Tibial nerve (tissue), 4 donors: Measurements from ENCODE around the gene EFCAB11. TPM values are rescaled to one million over a fixed set of nuclear protein-coding genes. Genes with fewer than 3 reads are reported as not detected.

ENCODE experiments used
- DNase-seq, 2 donors: peaks; one replicate each; pipeline ENCODE4 v3.0.0-alpha.2; 2019; ENCODE audit warnings: low spot score in 2 of 2
- H3K27ac ChIP-seq, 4 donors: fragments of 200-600 bp; sonication (generic) in 3 of 4; one replicate each; pipeline ENCODE4 v1.5.1; 2017 to 2019; ENCODE audit warnings: mild to moderate bottlenecking in 1 of 4
- H3K27me3 ChIP-seq, 2 donors: fragments of 200-600 bp; sonication (generic) in 1 of 2; one replicate each; pipeline versions ENCODE4 v1.5.1 to v1.6.0; 2017 to 2019
- H3K36me3 ChIP-seq, 3 donors: fragments of 200-600 bp; sonication (generic); one replicate each; pipeline ENCODE4 v1.5.1; 2018 to 2019
- H3K4me1 ChIP-seq, 4 donors: fragments of 200-600 bp; sonication (generic) in 3 of 4; one replicate each; pipeline ENCODE4 v1.5.1; 2017 to 2019
- H3K4me3 ChIP-seq, 4 donors: fragments of 200-600 bp; sonication (generic) in 3 of 4; one replicate each; pipeline ENCODE4 v1.5.1; 2017 to 2019; ENCODE audit warnings: mild to moderate bottlenecking in 1 of 4, moderate library complexity in 1 of 4
- H3K9me3 ChIP-seq, 4 donors: fragments of 200-600 bp; sonication (generic) in 3 of 4; one replicate each; pipeline ENCODE4 v1.5.1; 2017 to 2019
- CTCF ChIP-seq, 5 experiments: fragments of 200-600 bp in 3 of 5; fragments of 450-650 bp in 2 of 5; sonication (generic) in 3 of 5; IDR thresholded peaks; one replicate each; pipeline ENCODE4 v1.5.1; 2016 to 2019; ENCODE audit warnings: antibody characterized with exemption in 5 of 5, mild to moderate bottlenecking in 3 of 5, moderate library complexity in 2 of 5
- EP300 ChIP-seq, 2 donors: sonication (generic); formaldehyde crosslinking; IDR thresholded peaks; one replicate each; pipeline ENCODE4 v1.6.1; 2017; ENCODE audit warnings: antibody characterized with exemption in 2 of 2, mild to moderate bottlenecking in 1 of 2
- POLR2A ChIP-seq, 2 donors: fragments of 450-650 bp; IDR thresholded peaks; one replicate each; pipeline ENCODE4 v1.6.1; 2017; ENCODE audit warnings: antibody characterized with exemption in 2 of 2, mild to moderate bottlenecking in 2 of 2, moderate library complexity in 2 of 2
- WGBS, 2 donors: methylation state at CpG; one replicate each; pipeline ENCODE4 v1.1.5; 2018; 5-methylcytosine and 5-hydroxymethylcytosine counted together
- total RNA-seq, 4 donors: library from RNA; depleted of rRNA; stranded (reverse); fragments of >200 nt; gene quantifications; one replicate each; pipeline ENCODE4 v1.1.0, GENCODE V29; 2016

Gene EFCAB11
- total RNA-seq, 4 donors from 2014 or later: 2.2 to 7.8 (median 4.4) TPM

GRCh38 chr14:89922031-89922907 is 32.3 kb downstream of the EFCAB11 start:
- Histone ChIP-seq H3K4me1 (peaks cover 0 to 5% (median 0%) of the 10 kb centered on the region in 4 donors), H3K9me3 (no peaks in the 10 kb centered on the region), H3K27me3 (no peaks in the 10 kb centered on the region), H3K4me3 (no peak overlapping the region), H3K36me3 (no peaks in the 10 kb centered on the region), H3K27ac (peak overlapping the region in 3 of 4 donors; percentile 14 to 86 (median 73))
- WGBS, 2 donors: 50 to 56% methylated on average over 6 of the region's 6 CpGs
- DNase-seq: no peak
- TF ChIP-seq EP300 (IDR thresholded peaks at IDR 0.05) (peak in 1 of 2 donors; percentile 72), POLR2A (IDR thresholded peaks at IDR 0.05) (no peak)

- Histone ChIP-seq H3K4me1 (peaks cover 0 to 5% (median 0%) of the 10 kb centered on the region in 4 donors), H3K27ac (peak overlapping the region in 2 of 4 donors; percentile 73 to 86), H3K9me3 (no peaks in the 10 kb centered on the region), H3K36me3 (no peaks in the 10 kb centered on the region), H3K27me3 (no peaks in the 10 kb centered on the region), H3K4me3 (no peak overlapping the region)
- WGBS, 2 donors: 76 to 86% methylated on average over 3 of the region's 3 CpGs
- TF ChIP-seq CTCF (IDR thresholded peaks at IDR 0.05): no peak
- no peak for TF ChIP-seq EP300 (IDR thresholded peaks at IDR 0.05)
- no peak for TF ChIP-seq POLR2A (IDR thresholded peaks at IDR 0.05)
- no peak for DNase-seq
Observed at GRCh38 chr14:89921346-89921745, 33.2 kb downstream of the EFCAB11 start.

GRCh38 chr14:89920056-89920455 is 34.5 kb downstream of the EFCAB11 start:
- Histone ChIP-seq H3K4me1 (peaks cover 0 to 6% (median 0%) of the 10 kb centered on the region in 4 donors), H3K4me3 (no peak overlapping the region), H3K36me3 (no peaks in the 10 kb centered on the region), H3K9me3 (no peaks in the 10 kb centered on the region), H3K27ac (peak overlapping the region in 2 of 4 donors; percentile 73 to 86), H3K27me3 (no peaks in the 10 kb centered on the region)
- DNase-seq: no peak
- WGBS, 2 donors: 85 to 91% methylated on average over 2 of the region's 2 CpGs
- TF ChIP-seq POLR2A (IDR thresholded peaks at IDR 0.05) (no peak), EP300 (IDR thresholded peaks at IDR 0.05) (no peak), CTCF (IDR thresholded peaks at IDR 0.05) (no peak)

GRCh38 chr14:89918721-89919120 is 35.8 kb downstream of the EFCAB11 start:
- H3K9me3 ChIP-seq: no peaks in the 10 kb centered on the region
- peaks cover 0 to 5% (median 0%) of the 10 kb centered on the region in 4 donors for H3K4me1 ChIP-seq
- no peaks in the 10 kb centered on the region for H3K36me3 ChIP-seq
- TF ChIP-seq CTCF (IDR thresholded peaks at IDR 0.05) (no peak), POLR2A (IDR thresholded peaks at IDR 0.05) (no peak), EP300 (IDR thresholded peaks at IDR 0.05) (no peak)
- no peak overlapping the region for H3K27ac ChIP-seq
- no peaks in the 10 kb centered on the region for H3K27me3 ChIP-seq
- DNase-seq: no peak
- 77 to 86% methylated on average over 2 of the region's 2 CpGs for WGBS, 2 donors
- H3K4me3 ChIP-seq: no peak overlapping the region

- no peak overlapping the region for H3K4me3 ChIP-seq
- H3K4me1 ChIP-seq: peaks cover 0 to 31% (median 0%) of the 10 kb centered on the region in 4 donors
- H3K9me3 ChIP-seq: no peaks in the 10 kb centered on the region
- H3K27me3 ChIP-seq: no peaks in the 10 kb centered on the region
- TF ChIP-seq POLR2A (IDR thresholded peaks at IDR 0.05) (no peak), EP300 (IDR thresholded peaks at IDR 0.05) (no peak), CTCF (IDR thresholded peaks at IDR 0.05) (peak; percentile 84 to 95 (median 87))
- DNase-seq: peak; percentile 53 to 82
- peak overlapping the region in 1 of 4 donors; percentile 33 for H3K27ac ChIP-seq
- no peaks in the 10 kb centered on the region for H3K36me3 ChIP-seq
- WGBS, 2 donors: 16 to 18% methylated on average over 6 of the region's 6 CpGs
Observed at GRCh38 chr14:89915114-89915878, 39.2 kb downstream of the EFCAB11 start.
